Transverse colon (tissue), 4 donors: ENCODE data around the gene LYRM9. TPM values are rescaled to one million over a fixed set of nuclear protein-coding genes. Genes with fewer than 3 reads are reported as not detected.

Experiments
- DNase-seq: peaks from one replicate; pipeline ENCODE4 v3.0.0-alpha.2; 2019
- H3K27ac ChIP-seq, 4 donors: fragments of 200-600 bp; sonication (generic); 2 replicates each; pipeline ENCODE4 v1.5.1; 2016 to 2018; ENCODE audit warnings: inconsistent platforms in 4 of 4
- H3K27me3 ChIP-seq: fragments of 200-600 bp; sonication (generic); 2 replicates; pipeline ENCODE4 v1.5.1; 2017; ENCODE audit warnings: inconsistent platforms
- H3K36me3 ChIP-seq, 4 donors: fragments of 200-600 bp; sonication (generic); 2 replicates each; pipeline ENCODE4 v1.5.1; 2017 to 2019; ENCODE audit warnings: inconsistent platforms in 4 of 4
- H3K4me1 ChIP-seq, 4 donors: fragments of 200-600 bp; sonication (generic); 2 replicates each; pipeline ENCODE4 v1.5.1; 2017 to 2020; ENCODE audit warnings: inconsistent platforms in 4 of 4
- H3K4me3 ChIP-seq, 4 donors: fragments of 200-600 bp; sonication (generic); 1 replicate in 1 of 4; 2 replicates in 3 of 4; pipeline versions ENCODE4 v1.5.1 to v1.6.1; 2017 to 2019; ENCODE audit warnings: inconsistent platforms in 4 of 4
- H3K9me3 ChIP-seq, 2 donors: fragments of 200-600 bp; sonication (generic); 2 replicates each; pipeline ENCODE4 v1.5.1; 2017 to 2019; ENCODE audit warnings: inconsistent platforms in 2 of 2
- CTCF ChIP-seq, 5 experiments: fragments of 200-600 bp in 3 of 5; fragments of 450-650 bp in 2 of 5; sonication (generic) in 3 of 5; IDR thresholded peaks; 1 replicate in 2 of 5; 2 replicates in 3 of 5; pipeline ENCODE4 v1.5.1; 2016 to 2017; ENCODE audit warnings: antibody characterized with exemption in 5 of 5, inconsistent platforms in 3 of 5, mild to moderate bottlenecking in 2 of 5, moderate library complexity in 1 of 5
- EP300 ChIP-seq: sonication (generic); formaldehyde crosslinking; IDR thresholded peaks from one replicate; pipeline ENCODE4 v1.6.1; 2017; ENCODE audit warnings: antibody characterized with exemption, low read depth
- POLR2A ChIP-seq: fragments of 450-650 bp; IDR thresholded peaks from one replicate; pipeline ENCODE4 v1.6.1; 2016; ENCODE audit warnings: antibody characterized with exemption, mild to moderate bottlenecking, moderate library complexity
- POLR2AphosphoS5 ChIP-seq, 3 donors: sonication (generic); formaldehyde crosslinking; IDR thresholded peaks; one replicate each; pipeline ENCODE4 v1.6.1; 2016; ENCODE audit warnings: antibody characterized with exemption in 3 of 3
- WGBS, 2 donors: methylation state at CpG; one replicate each; pipeline ENCODE4 v1.1.5; 2018; ENCODE audit warnings: low coverage in 1 of 2; 5-methylcytosine and 5-hydroxymethylcytosine counted together
- in situ Hi-C, 4 donors: fragments of 200-750 bp; cut with MboI; loops; one replicate each; pipeline versions ENCODE4 v1.15.0 to v1.15.1; 2017; ENCODE audit warnings: low sequenced_read_pairs in 3 of 4, low pct_ligation_motif_present in 1 of 4, low pct_unique_long_range_greater_than_20kb in 1 of 4
- intact Hi-C: fragments of 100-400 bp; cut with DNase I; formaldehyde crosslinking; loops from one replicate; pipeline ENCODE4 v1.15.1; 2023; ENCODE audit warnings: low total_unique reads
- total RNA-seq, 4 donors: library from RNA; depleted of rRNA; stranded (reverse); fragments of >200 nt; gene quantifications; one replicate each; pipeline ENCODE4 v1.1.0, GENCODE V29; 2016

LYRM9 gene
- total RNA-seq, 4 donors from 2014 or later: 2.6 to 33.0 (median 12.1) TPM

DNA sequence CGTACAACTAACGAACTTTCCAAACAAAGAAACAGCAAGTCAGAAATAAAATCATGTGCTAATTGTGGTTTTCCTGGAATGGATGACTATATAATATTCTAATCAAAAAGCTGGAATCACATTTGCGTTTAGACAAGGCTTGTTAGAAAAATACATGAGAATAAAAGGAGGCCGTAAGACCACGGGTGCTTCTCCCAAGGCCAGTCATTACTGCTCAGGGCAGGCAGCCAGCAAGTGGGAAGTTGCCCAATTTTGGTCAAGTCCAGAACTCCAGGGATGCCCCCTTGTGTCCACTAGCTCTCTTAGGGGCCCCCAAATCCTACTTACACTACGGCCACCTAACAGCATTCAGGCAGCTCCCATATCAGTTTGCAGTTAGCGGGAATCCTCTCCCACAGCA, 25.9 kb upstream of the LYRM9 start:
- TF ChIP-seq CTCF (IDR thresholded peaks at IDR 0.05) (no peak), POLR2AphosphoS5 (IDR thresholded peaks at IDR 0.05) (no peak), EP300 (no peak), POLR2A (no peak)

GRCh38 chr17:27918498-27918897, 25.3 kb upstream of the LYRM9 start:
- no peak for TF ChIP-seq POLR2AphosphoS5 (IDR thresholded peaks at IDR 0.05)
- TF ChIP-seq EP300: no peak
- TF ChIP-seq CTCF (IDR thresholded peaks at IDR 0.05): no peak
- no peak for TF ChIP-seq POLR2A
- Histone ChIP-seq H3K27ac (no peak overlapping the region), H3K9me3 (no peaks in the 10 kb centered on the region), H3K4me1 (no peaks in the 10 kb centered on the region), H3K27me3 (peaks cover 4% of the 10 kb centered on the region), H3K4me3 (no peak overlapping the region), H3K36me3 (no peaks in the 10 kb centered on the region)
- intact Hi-C loops (no loop called here), in situ Hi-C loops (no loop called here)
- WGBS, 2 donors: 87 to 100% methylated on average over 1 of the region's 1 CpG
- DNase-seq: no peak

More for the DNA sequence above, 25.9 kb upstream of the LYRM9 start:
- Histone ChIP-seq H3K4me3 (no peak overlapping the region), H3K9me3 (no peaks in the 10 kb centered on the region), H3K4me1 (no peaks in the 10 kb centered on the region), H3K27ac (no peak overlapping the region), H3K36me3 (no peaks in the 10 kb centered on the region), H3K27me3 (peaks cover 4% of the 10 kb centered on the region)
- WGBS, 2 donors: 78% methylated on average over 5 to 7 of the region's 7 CpGs
- intact Hi-C loops (no loop called here), in situ Hi-C loops (no loop called here)
- no peak for DNase-seq

DNA sequence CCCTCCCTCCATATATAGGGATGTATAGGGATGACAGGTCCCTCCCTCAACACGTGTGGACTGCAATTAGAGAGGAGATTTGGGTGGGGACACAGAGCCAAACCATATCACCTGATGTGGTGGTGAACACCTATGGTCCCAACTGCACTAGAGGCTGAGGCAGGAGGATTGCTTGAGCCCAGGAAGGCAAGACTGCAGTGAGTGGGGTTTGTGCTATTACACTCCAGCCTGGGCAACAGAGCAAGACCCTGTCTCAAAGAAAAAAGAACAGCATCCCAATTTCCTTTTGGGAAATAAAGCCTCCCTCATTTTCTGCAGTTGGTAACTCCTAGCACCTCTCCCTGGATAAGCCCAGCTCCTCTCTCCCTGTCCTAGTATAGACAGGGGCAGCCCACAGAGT, 23.8 kb upstream of the LYRM9 start:
- peaks cover 4% of the 10 kb centered on the region for H3K27me3 ChIP-seq
- intact Hi-C loops: no loop called here
- no peaks in the 10 kb centered on the region for H3K9me3 ChIP-seq
- no peaks in the 10 kb centered on the region for H3K4me1 ChIP-seq
- TF ChIP-seq CTCF (IDR thresholded peaks at IDR 0.05) (no peak), POLR2AphosphoS5 (IDR thresholded peaks at IDR 0.05) (no peak), POLR2A (no peak), EP300 (no peak)
- H3K27ac ChIP-seq: no peak overlapping the region
- 20 to 22% methylated on average over 1 of the region's 1 CpG for WGBS, 2 donors
- DNase-seq: no peak
- H3K36me3 ChIP-seq: no peaks in the 10 kb centered on the region
- H3K4me3 ChIP-seq: no peak overlapping the region
- in situ Hi-C loops: no loop called here

DNA sequence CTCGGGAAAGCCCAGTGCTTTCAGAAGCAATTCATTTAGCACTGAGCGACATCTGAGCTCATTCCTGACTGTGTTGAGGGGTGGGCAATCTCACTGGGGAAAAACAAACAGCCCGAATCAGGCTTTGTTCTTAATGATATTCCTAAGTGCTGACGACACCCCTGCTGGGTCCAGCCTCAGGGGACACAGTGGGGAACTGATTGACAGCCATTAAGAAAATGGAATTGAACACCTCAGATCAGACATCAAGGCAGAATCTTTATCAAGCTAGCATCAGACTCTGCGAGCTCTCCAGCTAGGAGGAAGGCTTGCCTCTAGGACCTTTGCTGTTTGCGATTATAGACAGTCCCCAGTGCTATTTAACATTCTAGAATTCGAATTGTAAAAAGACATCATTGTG, 22.5 kb upstream of the LYRM9 start:
- no peak overlapping the region for H3K27ac ChIP-seq
- intact Hi-C loops (no loop called here), in situ Hi-C loops (no loop called here)
- H3K9me3 ChIP-seq: no peaks in the 10 kb centered on the region
- 57% methylated on average over 7 of the region's 7 CpGs; no CpG with 5 or more reads in 1 of the 2 donors for WGBS, 2 donors
- no peaks in the 10 kb centered on the region for H3K4me1 ChIP-seq
- TF ChIP-seq POLR2AphosphoS5 (IDR thresholded peaks at IDR 0.05) (no peak), CTCF (IDR thresholded peaks at IDR 0.05) (no peak), POLR2A (no peak), EP300 (no peak)
- no peaks in the 10 kb centered on the region for H3K36me3 ChIP-seq
- DNase-seq: no peak
- peaks cover 4% of the 10 kb centered on the region for H3K27me3 ChIP-seq
- no peak overlapping the region for H3K4me3 ChIP-seq
